Activated CD4-positive, CD25-positive, alpha-beta regulatory T cell treated with anti-CD3 and anti-CD28 coated beads, Interleukin-2, amount 50 U/mL, for 16 hours (primary cell): Measurements from ENCODE around the gene NLGN1.

Source experiments
- DNase-seq: peaks from one replicate; pipeline ENCODE4 v3.0.0-alpha.2; 2020; ENCODE audit warnings: low read depth, low spot score

NLGN1 gene

GRCh38 chr3:173635826-173636225, 238.3 kb downstream of the NLGN1 start:
- no peak for DNase-seq

GRCh38 chr3:173639098-173639497, 241.6 kb downstream of the NLGN1 start:
- DNase-seq: no peak

DNA sequence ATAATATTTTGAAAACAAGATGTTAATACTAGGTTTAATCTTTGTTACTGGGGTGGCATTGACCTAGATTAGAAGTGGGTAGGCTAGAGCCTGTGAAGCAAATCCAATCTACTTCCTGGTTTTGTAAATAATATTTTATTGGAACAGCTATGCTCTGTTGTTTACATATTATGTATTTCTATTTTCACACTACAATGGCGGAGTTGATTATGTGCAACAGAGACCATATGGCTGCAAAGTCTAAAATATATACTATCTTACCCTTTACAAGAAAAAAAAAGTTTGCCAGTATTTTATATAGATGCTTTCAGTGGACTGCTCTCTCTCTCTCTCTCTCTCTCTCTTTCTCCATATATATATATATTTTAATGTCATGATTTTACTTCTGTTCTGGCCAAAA, 244.2 kb downstream of the NLGN1 start:
- DNase-seq: no peak

DNA sequence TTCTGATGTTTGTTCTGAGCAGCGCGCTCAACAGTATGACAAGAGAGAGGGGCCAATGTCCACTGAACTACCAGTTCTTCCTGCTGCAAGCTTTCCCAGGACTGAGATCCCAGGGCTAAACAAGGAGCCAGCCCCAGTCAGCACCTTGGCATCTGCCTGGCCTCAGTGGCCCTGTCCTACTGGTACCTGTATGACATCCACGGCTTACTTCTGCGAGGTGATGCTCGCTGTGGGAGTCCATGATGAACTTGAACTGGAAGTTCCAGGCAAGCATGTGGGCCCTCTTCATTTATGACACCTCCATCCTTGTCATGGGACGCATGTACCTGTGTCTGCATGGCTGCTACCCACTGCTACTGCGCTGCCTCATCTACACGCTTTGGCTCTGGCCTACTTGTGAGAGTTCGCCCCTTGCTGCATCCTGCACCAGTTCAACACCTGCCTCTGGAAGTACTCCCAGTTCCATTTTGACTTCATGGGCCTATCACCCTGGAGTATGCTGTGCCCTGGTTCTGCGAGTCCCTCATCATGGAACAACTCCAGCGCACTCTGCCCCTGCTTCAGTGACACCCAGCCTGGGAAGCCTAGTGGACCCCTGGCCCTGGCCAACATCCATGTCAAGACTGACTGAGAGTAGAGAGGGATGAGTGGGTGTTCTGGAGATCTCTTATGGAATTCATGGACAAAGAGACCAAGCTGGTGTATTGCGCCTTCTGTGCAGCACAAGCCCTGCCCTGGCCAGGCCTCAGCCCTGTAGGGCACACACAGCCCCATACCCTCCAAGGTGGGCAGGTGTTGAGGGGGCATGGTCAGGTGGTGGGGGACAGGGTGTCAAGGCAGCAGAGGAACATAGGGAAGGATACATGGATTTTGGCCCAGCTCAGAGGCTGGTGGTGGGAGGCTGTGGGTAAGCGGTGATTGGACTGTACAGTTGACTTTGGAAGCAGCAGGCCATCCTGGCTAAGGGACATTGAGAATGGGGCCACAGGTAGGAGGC, 246.8 kb downstream of the NLGN1 start:
- no peak for DNase-seq

DNA sequence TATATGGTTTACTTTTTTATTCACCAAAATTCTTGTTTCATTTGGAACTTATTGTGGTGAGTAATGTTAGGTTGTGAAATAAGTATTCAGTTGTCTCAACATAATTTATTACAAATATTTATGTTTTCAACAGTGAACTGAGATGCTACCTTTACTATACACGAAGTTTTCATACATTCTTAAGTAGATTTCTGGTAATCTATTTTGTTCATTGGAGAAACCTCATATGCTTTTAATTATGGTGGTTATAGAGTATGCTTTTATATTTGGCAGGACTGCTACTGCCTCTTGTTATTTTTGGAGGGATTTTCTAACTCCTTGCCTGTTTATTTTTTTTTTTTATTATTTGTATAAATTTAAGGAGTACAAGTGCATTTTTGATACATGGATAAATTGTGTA, 253.1 kb downstream of the NLGN1 start:
- DNase-seq: no peak

DNA sequence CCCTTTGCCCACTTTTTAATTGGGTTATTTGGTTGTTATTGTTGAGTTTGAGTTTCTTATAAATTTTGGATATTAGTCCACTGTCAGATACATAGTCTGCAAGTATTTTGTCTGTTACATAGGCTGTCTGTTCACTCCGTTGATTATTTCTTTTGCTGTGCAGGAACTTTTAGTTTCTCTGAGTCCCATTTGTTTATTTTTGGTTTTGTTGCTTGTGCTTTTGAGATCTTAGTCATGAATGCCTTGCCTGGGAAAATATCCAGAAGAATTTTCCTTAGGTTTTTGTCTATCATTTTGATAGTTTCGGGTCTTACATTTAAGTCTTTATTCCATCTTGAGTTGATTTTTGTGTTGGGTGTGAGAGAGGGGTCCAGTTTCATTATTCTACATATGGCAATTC, 254.5 kb downstream of the NLGN1 start:
- DNase-seq: no peak

DNA sequence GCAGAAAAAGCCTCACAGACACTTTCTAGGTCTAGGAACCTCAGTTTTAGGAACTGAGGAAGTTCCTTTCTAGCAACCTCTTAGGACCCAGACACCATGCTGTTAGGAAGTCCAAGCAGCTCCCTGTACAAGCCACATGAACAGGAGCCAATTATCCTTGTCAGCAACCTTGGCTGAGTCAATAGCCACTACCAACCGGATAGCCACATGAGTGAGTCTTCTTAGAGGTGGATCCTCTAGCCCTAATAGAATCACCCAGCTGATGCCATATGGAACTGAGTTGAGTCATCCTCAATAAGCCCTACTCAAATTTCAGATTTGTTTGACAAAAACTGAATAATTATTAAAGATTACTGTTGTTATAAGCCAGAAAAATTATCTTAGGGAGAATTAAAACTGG, 256.2 kb downstream of the NLGN1 start:
- DNase-seq: no peak

GRCh38 chr3:173659972-173660371, 262.4 kb downstream of the NLGN1 start:
- no peak for DNase-seq

GRCh38 chr3:173660645-173661299, 263.2 kb downstream of the NLGN1 start:
- DNase-seq: no peak

GRCh38 chr3:173663696-173664111, 266.2 kb downstream of the NLGN1 start:
- DNase-seq: no peak

DNA sequence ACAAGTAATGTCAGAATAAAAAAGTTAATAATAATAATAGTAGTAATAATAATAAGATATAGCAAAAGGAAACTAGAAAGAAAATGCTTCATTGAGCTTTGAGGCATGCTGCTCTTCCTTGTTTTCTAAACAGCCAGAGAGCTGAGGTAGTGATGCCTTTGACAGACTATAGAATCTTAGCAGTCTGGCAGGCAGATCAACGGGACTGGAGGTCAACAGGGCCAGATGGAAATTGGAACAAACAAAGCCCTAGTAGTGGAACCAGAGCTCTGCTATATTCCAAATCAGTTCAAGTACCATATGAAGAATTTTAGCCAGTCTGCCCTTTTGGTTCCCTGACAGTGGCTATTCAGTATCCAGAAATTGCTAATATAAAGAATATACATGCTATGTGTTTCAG, 278.6 kb downstream of the NLGN1 start:
- no peak for DNase-seq

DNA sequence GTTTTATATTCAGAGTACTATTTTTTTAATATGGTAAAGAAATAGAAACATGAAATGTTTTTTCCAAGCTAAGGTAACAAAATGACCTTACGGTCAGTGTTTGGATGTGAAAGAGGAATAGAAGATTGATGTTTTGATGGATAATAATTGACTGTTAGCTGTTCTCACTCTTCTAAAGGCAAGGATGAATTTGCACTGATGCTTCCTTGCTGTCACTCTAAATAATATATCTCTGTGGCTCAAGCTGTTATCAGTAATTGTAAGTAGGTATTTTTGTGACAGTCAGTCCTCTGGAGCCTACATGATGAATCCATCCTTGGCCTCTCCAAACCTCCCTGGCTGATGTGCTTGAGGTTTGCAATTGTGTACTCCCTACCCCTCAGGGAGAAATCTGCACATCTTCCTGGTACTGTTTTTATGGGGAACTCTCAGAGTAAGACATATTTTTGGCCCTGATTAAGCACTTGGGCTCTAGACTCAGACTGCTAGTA, 283.7 kb downstream of the NLGN1 start:
- DNase-seq: no peak

- no peak for DNase-seq
Observed at GRCh38 chr3:173685456-173685855, 287.9 kb downstream of the NLGN1 start.

DNA sequence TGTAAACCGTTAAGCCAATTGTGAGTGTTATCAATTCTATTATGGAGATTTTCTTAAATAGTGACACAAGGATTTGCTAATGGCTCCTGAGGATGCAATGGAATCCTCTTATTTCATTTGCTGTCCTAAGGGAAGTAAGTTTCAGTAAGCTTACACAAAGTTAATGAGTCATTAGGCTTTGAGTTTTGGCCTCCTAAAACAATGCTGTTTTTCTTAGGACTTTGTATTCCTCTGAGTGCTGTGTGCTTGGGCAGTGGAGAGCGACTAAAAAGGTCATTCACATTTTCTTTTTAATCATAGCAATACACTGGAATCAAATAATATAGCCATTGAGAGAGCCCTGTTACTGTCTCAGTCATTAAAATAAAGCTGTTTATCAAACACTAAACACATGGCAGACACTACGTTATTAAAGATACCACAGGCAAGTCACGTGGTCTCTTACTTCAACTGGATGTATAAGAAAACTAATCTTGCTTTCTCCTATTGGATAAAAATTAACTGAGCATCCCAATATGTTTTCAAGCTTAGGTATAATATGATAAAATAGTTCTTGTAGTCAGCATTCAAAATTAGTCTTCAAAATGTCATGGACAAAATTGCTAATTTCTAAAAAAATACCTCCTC, 290.8 kb downstream of the NLGN1 start:
- DNase-seq: no peak

DNA sequence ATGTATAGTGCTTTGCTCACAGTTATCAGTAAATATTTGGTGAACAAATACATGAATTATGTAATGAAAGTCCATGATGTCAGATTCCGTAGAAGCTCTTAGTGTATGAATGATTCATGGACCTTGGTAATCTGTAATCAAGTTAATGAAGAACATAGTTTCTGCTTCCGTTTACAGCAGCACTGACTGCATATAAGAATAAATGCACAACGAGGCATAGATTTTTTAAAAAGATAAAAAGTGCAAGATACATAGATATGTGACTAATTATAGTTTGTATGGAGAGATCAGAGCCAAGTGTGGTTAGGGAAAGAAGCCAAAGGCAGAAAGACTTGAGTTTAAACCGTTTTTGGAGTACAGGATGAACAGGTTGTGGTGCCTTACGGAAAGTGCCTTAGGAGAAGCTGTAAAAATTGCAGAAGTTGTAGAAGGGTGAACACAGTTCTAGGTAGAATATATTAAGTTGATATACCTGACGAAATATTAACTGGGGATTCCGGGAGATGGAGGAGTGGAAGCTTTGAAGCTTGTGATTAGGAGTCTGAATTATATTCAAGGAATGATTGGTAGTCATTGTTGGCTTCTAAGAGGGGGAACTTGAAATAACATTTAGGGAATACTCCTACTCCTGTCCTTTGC, 293.1 kb downstream of the NLGN1 start:
- no peak for DNase-seq

- DNase-seq: no peak
Observed at GRCh38 chr3:173699353-173699752, 301.8 kb downstream of the NLGN1 start.

DNA sequence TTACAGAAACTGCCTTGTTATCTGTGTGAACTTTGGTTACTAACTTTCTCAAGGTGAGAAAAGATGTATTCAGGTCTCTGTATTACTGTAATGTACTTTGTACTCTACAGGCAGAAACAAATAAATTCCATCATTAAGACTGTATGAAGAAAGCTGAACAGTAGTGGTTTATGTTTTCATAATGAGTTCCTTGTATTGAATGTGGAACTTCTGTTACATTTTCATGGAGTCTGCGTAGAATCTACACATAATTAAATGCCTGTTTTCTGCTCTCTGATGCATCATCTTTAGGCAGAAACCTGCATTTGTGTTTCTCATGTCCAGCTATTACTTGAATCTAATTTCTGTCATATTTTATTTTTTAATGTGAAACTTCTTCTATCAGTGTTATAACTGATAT, 302.8 kb downstream of the NLGN1 start:
- no peak for DNase-seq

DNA sequence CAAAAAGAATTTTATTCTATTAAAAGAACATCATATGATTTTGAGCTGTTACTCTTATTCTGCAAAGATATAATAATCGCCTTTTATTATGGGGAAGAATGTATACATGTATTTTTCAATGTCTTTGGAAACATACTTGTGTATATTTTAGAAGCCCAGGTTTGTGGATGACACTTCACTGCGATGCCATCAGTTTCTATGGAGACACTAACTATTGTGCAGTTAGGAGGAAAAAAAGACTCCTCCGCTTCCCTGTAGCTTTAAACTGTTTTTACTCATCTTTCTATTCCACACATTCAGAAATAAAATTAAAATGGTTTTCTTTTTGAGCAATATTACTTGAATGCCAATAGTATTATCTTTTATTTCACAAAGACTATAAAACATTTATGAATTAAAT, 305.0 kb downstream of the NLGN1 start:
- no peak for DNase-seq

GRCh38 chr3:173703771-173704170, 306.2 kb downstream of the NLGN1 start:
- no peak for DNase-seq

DNA sequence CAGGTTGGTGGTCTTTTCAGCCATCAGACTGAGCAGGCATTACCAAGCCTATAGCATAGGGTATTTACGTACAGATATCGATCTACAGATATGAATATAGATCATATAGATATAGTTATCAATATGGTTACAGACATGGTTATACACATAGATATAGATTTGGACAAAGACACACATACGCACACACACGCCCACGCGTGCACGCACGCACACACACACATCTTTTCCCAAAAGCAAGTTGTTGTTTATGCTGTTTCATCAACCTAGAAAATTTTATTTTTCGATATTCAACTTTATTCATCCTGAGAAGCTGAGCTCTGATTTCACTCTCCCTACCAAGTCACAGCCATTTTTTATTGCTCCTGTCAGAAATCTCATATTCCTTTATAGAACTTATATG, 309.1 kb downstream of the NLGN1 start:
- no peak for DNase-seq

DNA sequence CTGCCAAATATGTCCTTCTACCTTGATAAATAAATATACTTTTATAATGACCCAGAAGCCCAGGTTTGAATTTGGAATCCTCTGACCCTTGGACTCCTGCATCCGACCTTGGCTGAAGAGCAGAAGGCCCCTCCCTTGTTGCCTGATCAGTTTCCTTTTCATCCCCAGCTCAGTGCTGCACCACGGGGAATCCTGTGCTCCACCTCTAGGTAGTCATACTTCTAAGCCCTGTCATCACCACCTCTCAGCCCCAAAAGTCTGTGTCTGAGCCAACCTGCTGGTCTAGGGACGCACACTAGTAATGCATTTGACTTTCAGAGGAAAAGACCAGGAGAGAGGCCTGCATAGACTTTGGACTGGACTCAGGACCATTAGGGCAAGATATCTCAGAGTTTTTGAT, 310.6 kb downstream of the NLGN1 start:
- no peak for DNase-seq

DNA sequence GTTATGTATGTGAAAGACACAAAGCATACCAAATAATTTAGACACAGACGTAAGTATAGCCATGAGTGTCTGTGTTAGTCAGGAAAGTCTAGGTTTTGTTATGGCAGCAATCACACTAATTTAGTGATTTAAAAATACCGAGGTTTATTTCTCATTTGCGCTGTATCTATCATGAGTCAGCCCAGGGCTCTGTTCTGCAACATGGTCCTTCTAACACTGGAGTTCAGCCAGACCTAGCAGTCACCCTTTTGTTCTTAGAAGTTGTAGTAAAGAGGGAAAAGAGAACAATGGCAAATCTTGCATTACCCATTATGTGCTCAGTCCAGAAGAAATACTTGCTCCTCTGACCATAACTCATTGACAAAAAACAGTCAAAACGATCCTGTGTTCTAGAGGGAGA, 311.5 kb downstream of the NLGN1 start:
- DNase-seq: no peak
